Activated T-cell treated with anti-CD3 and anti-CD28 coated beads for 24 hours (primary cell): ENCODE data around the gene GFM2.
"Not testable (repeated sequence)": the region's sequence is repeated elsewhere in the genome, so short reads cannot be mapped to it uniquely, and the experiment has no call there.

Experiments used
- DNase-seq: peaks from one replicate; pipeline ENCODE4 v3.0.0-alpha.2; 2020; ENCODE audit warnings: low read depth

GFM2 gene

DNA sequence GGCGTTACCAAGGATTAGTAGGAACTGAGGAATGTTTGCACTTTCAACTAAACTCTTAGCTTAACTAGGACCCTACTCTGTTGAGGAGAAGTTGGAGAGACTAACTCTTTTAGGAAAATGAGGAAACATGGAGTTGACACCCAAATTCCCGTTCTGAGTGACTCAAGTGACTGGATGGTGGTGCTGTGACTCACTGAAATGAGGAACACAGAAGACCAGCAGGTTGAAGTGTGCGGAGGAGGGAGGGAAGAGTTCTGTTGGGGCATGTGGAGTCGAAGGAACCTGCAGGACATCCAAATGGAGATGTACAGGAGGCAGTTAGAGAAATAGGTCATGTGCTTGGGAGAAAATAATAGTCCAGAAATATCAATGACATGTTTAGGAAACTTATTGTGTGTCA is 73.7 kb downstream of the GFM2 start:
- DNase-seq: no peak

GRCh38 chr5:74686962-74687751 is 79.8 kb downstream of the GFM2 start:
- no peak for DNase-seq

DNA sequence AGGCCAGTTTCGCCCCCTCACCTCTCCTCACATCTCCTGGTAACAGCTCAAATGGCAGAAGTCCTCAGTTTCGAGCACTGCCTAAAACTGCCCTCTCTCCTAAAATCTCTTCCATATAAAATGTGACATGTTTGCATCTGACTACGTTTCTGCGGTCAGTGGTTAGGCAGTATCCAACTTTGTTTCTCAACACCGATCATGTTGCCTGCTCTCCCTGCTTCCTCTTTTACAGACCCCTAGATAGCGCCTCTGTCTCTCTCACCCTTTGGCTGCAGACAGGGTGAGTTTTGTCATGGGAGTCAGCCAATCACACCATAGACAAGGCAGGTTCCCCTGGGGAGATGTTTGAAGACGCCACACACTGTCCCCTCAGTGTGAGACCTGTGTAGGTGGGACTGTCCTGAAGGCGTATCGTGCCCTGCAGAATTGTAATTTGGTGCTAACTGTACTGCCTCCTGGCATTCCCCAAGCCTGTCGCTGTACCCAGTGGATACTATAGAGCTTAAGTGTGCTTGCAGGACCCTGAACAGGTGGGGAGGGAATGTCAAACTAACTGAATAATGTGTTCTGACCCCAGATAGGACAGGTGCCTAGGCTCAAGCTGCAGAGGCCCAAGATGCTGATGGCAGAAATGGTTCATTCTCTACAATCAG is 80.8 kb downstream of the GFM2 start:
- no peak for DNase-seq

DNA sequence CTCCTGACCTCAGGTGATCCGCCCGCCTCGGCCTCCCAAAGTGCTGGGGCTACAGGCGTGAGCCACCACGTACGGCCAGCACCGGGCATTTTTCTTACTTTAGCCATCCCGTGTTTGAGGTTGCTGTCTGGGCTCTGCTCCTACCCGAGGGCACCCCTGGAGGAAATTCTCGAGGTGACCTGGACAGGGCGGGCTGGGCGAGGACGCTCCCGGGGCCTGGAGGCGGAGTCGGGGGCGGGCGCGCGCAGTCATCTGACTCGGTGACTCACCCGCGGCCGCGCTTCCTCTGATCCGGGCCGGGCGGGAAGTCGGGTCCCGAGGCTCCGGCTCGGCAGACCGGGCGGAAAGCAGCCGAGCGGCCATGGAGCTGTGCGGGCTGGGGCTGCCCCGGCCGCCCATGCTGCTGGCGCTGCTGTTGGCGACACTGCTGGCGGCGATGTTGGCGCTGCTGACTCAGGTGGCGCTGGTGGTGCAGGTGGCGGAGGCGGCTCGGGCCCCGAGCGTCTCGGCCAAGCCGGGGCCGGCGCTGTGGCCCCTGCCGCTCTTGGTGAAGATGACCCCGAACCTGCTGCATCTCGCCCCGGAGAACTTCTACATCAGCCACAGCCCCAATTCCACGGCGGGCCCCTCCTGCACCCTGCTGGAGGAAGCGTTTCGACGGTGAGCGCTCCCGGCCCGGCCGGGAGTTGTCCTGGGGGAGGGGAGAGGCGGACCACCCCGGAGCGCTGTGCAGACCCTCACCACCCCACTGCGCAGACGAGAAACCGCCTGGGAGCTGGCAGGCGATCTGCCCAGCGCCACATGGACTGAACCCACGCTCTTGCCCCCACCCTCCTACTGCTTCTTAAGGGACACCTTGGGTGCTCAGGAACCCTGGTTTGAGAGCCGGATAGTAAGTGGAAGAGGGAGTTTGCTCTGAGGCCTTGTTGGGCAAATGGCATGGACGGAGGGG is 81.7 kb downstream of the GFM2 start, which contains the start of gene HEXB:
HEXB (plus strand) TSS at position 334 of the 952 bp plus-strand sequence; CDS start at position 362, 28 bp downstream.
- peak; percentile 77 for DNase-seq

- no peak for DNase-seq
Measured at GRCh38 chr5:74679966-74680365, 87.0 kb downstream of the GFM2 start.

GRCh38 chr5:74679300-74679699 is 87.6 kb downstream of the GFM2 start:
- not testable (repeated sequence) for DNase-seq

DNA sequence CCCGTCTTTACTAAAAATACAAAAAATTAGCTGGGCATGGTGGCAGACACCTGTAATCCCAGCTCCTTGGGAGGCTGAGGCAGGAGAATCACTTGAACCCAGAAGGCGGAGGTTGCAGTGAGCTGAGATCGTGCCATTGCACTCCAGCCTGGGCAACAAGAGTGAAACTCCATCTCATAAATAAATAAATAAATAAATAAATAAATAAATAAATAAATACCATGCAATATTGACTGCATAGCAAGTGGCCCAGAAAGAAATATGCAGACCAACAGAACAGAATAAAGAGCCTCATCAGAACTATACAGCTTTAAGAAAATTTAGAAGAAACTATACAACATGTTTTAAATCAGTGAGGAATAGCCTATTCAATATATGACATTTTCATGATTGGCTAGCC is 88.8 kb downstream of the GFM2 start:
- not testable (repeated sequence) for DNase-seq

GRCh38 chr5:74676466-74676865 is 90.5 kb downstream of the GFM2 start:
- DNase-seq: not testable (repeated sequence)

DNA sequence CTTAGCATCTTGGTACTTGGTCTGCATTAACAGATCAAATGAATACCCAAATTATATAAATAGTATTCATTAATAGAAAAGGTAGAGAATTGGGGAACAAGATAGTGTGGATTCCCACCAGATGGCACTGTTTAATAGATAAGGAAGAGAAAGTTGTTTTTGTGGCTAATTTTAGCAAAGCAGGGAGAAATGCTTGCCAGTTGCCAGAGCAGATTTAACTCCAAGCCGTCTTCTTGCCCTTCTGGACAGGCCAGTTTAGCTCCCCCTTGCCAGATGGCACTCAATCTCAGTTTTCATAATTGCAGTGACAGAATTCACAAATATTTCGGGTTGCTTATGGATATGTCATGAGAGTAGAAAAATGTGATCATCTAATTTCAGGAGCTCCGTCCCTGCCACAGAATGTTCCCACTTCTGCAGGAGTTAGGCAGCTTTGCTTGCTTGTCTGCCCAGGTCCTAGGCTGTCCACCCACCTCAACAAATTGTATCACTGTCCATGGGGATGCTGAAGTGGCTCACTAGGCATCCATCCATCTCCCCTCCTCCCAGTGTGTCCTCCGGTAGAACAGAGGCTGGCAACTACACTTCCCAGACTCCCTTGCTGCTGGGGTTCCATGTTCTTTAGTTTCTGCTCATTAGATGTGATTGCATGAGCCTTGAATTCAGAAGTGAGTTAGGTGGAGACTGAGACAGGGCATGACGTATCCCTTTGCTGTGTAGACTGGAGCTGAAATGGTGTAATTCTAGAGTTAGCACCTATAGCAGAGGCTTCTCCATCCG is 93.7 kb downstream of the GFM2 start:
- no peak for DNase-seq

GRCh38 chr5:74672215-74672877 is 94.6 kb downstream of the GFM2 start:
- no peak for DNase-seq
